Measurements from ENCODE around the gene ADORA1. TPM values are rescaled to one million over a fixed set of nuclear protein-coding genes. Genes with fewer than 3 reads are reported as not detected.

Gene ADORA1
- total and polyA plus RNA-seq, 2 of the 13 experiments (the other 11 are each of a cell fraction or from before 2014, with no cell fraction given), result 0.11 TPM; not detected in 1

- Histone ChIP-seq H3K4me2 (ENCODE audit: low read depth, low read length) (no peak overlapping the region), H3K9ac (ENCODE audit: insufficient read depth, low read depth, low read length) (no peak overlapping the region), H2AFZ (ENCODE audit: low read length) (no peak overlapping the region), H3K9me3 (ENCODE audit: low read length) (no peaks in the 10 kb centered on the region), H3K36me3 (replicated peaks in 1 of 2; ENCODE audit: control insufficient read depth in 1 of 2, insufficient read depth in 2 of 2, low read length in 2 of 2) (no peaks in the 10 kb centered on the region), H3K4me3 (replicated peaks in 1 of 3; ENCODE audit: insufficient read depth in 1 of 3, low read depth in 2 of 3, low read length in 3 of 3) (no peak overlapping the region), H3K27me3 (ENCODE audit: control insufficient read depth in 1 of 2, insufficient read depth in 2 of 2, low read length in 2 of 2) (peaks cover 2 to 13% of the 10 kb centered on the region in 2 experiments; a peak in 3 of 5 replicates), H3K79me2 (ENCODE audit: insufficient read depth, low read length) (no peaks in the 10 kb centered on the region), H3K27ac (ENCODE audit: extremely low read length, insufficient read depth, low read length) (no peak overlapping the region), H3K4me1 (ENCODE audit: insufficient read depth, low read length) (no peaks in the 10 kb centered on the region), H4K20me1 (ENCODE audit: insufficient read depth, low read length) (0 out of 2 replicates have a peak, but pooled peaks cover 4% of the 10 kb centered on the region)
- in situ Hi-C loops (cut with HindIII; ENCODE audit: extremely low pct_ligation_motif_present, low pct_unique_long_range_greater_than_20kb), result loop anchor here (5.0 kb wide), 2 partner anchors 47 to 53 kb away; no protein-coding TSS in a partner anchor
- no peak for FAIRE-seq
- ATAC-seq, result no peak
- WGBS (ENCODE audit: low lambda C conversion rate), result 40% methylated on average over 15 of the region's 21 CpGs
- CTCF ChIA-PET (ENCODE audit: low intra/inter-chr PET ratio, low total read pairs), result no interaction called here
- intact Hi-C loops (cut with micrococcal nuclease; ENCODE audit: unreplicated experiment), result no loop called here
- BruUV-seq (replicated peaks), result no TSS peak
- no peak for TF ChIP-seq ZNF589 (CRISPR knock-in tag; conservative IDR thresholded peaks at IDR 0.05)
- TF ChIP-seq MLLT10 (CRISPR knock-in tag; IDR thresholded peaks at IDR 0.05), result no peak
- no peak for TF ChIP-seq MED13 (CRISPR knock-in tag; IDR thresholded peaks at IDR 0.05)
- TF ChIP-seq ZNF136 (CRISPR knock-in tag; IDR thresholded peaks at IDR 0.05; ENCODE audit: low read depth), result no peak
- TF ChIP-seq MIER2 (CRISPR knock-in tag; IDR thresholded peaks at IDR 0.05), result no peak
- no peak for TF ChIP-seq FOXK2 (IDR thresholded peaks at IDR 0.05)
- TF ChIP-seq SUZ12 (IDR thresholded peaks at IDR 0.05; ENCODE audit: low read depth, low read length), result no peak
- no peak for TF ChIP-seq CHCHD3 (CRISPR knock-in tag; IDR thresholded peaks at IDR 0.05)
- TF ChIP-seq, protein P1, sequence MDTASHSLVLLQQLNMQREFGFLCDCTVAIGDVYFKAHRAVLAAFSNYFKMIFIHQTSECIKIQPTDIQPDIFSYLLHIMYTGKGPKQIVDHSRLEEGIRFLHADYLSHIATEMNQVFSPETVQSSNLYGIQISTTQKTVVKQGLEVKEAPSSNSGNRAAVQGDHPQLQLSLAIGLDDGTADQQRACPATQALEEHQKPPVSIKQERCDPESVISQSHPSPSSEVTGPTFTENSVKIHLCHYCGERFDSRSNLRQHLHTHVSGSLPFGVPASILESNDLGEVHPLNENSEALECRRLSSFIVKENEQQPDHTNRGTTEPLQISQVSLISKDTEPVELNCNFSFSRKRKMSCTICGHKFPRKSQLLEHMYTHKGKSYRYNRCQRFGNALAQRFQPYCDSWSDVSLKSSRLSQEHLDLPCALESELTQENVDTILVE (CRISPR knock-in tag; IDR thresholded peaks at IDR 0.05), result no peak
- TF ChIP-seq ZNF709 (CRISPR knock-in tag; IDR thresholded peaks at IDR 0.05), result no peak
- TF ChIP-seq PRDM10 (CRISPR knock-in tag; IDR thresholded peaks at IDR 0.05; ENCODE audit: low read depth), result no peak
- TF ChIP-seq ARID2 (CRISPR knock-in tag; IDR thresholded peaks at IDR 0.05; ENCODE audit: borderline replicate concordance), result no peak
- no peak for TF ChIP-seq ZNF337 (CRISPR knock-in tag; IDR thresholded peaks at IDR 0.05; ENCODE audit: borderline replicate concordance, low read depth)
- TF ChIP-seq, protein P2, sequence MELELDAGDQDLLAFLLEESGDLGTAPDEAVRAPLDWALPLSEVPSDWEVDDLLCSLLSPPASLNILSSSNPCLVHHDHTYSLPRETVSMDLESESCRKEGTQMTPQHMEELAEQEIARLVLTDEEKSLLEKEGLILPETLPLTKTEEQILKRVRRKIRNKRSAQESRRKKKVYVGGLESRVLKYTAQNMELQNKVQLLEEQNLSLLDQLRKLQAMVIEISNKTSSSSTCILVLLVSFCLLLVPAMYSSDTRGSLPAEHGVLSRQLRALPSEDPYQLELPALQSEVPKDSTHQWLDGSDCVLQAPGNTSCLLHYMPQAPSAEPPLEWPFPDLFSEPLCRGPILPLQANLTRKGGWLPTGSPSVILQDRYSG (CRISPR knock-in tag; IDR thresholded peaks at IDR 0.05), result no peak
- no peak for TF ChIP-seq ZNF292 (CRISPR knock-in tag; IDR thresholded peaks at IDR 0.05; ENCODE audit: borderline replicate concordance, low read depth)
- POLR2A ChIA-PET, result no interaction called here
- no peak for DNase-seq (ENCODE audit: low spot score)
These were observed 42.4 kb downstream of the ADORA1 start for GRCh38 chr1:203169770-203170520.

Measured in HepG2 (cell line).